PFSK-1 (cell line): Measurements from ENCODE around the gene GDPD4.

Experiments used
- FOXP2 ChIP-seq: optimal IDR thresholded peaks from 2 replicates; pipeline ENCODE3; 2011; ENCODE audit warnings: borderline replicate concordance, control low read depth, inconsistent platforms; ENCODE audit not compliant: insufficient read depth; ENCODE audit errors: extremely low read length, extremely low read depth
- POLR2AphosphoS5 ChIP-seq: IDR thresholded peaks from 2 replicates; pipeline ENCODE4 v1.6.1; 2012; ENCODE audit warnings: low read depth, mild to moderate bottlenecking, control low read depth, low read length, moderate library complexity
- SIN3A ChIP-seq: IDR thresholded peaks from 2 replicates; pipeline ENCODE4 v1.6.1; 2012; ENCODE audit warnings: mild to moderate bottlenecking, low read length, moderate library complexity, borderline replicate concordance; ENCODE audit not compliant: insufficient read depth
- TAF1 ChIP-seq: IDR thresholded peaks from 2 replicates; pipeline ENCODE4 v1.6.1; 2012; ENCODE audit warnings: low read length, control low read depth, borderline replicate concordance; ENCODE audit not compliant: insufficient read depth
- TF ChIP-seq, protein P1 (sequence below), 2 experiments: IDR thresholded peaks; 2 replicates each; pipeline versions ENCODE4 v1.6.1 to v1.8.0; 2011 to 2012; ENCODE audit warnings: low read depth in 2 of 2, low read length in 2 of 2, control low read depth in 1 of 2, inconsistent platforms in 1 of 2, mild to moderate bottlenecking in 1 of 2, moderate library complexity in 1 of 2; ENCODE audit not compliant: insufficient read depth in 1 of 2

Gene GDPD4

DNA sequence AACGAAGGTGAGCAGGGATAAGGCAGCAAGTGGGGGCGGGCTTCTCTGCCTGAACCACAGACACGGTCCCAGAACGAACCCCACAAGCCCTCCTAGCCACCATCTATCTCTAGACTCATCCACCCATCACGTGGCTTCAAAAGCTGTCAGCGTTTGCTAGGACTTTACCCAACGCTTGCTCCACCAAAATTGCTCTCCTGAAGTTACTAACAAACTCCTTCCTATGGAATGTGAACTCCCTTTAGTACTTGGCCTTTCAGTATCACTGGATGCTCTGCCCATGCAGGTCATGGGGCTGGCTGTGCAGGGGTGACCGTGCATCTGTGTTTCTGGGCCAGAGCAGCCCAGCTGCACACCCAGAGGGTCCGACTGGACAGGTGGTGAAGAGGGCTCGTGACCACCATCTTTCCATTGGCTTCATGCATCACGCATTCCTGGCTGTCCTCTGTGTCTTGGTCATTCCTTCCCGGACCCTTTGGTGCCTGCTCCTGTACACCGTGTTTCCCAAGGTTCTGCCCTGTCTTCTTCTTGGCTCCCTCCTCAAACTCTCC is 88.4 kb downstream of the GDPD4 start:
- TF ChIP-seq TAF1 (no peak), POLR2AphosphoS5 (no peak), SIN3A (no peak), FOXP2 (no peak)
- TF ChIP-seq, protein P1, sequence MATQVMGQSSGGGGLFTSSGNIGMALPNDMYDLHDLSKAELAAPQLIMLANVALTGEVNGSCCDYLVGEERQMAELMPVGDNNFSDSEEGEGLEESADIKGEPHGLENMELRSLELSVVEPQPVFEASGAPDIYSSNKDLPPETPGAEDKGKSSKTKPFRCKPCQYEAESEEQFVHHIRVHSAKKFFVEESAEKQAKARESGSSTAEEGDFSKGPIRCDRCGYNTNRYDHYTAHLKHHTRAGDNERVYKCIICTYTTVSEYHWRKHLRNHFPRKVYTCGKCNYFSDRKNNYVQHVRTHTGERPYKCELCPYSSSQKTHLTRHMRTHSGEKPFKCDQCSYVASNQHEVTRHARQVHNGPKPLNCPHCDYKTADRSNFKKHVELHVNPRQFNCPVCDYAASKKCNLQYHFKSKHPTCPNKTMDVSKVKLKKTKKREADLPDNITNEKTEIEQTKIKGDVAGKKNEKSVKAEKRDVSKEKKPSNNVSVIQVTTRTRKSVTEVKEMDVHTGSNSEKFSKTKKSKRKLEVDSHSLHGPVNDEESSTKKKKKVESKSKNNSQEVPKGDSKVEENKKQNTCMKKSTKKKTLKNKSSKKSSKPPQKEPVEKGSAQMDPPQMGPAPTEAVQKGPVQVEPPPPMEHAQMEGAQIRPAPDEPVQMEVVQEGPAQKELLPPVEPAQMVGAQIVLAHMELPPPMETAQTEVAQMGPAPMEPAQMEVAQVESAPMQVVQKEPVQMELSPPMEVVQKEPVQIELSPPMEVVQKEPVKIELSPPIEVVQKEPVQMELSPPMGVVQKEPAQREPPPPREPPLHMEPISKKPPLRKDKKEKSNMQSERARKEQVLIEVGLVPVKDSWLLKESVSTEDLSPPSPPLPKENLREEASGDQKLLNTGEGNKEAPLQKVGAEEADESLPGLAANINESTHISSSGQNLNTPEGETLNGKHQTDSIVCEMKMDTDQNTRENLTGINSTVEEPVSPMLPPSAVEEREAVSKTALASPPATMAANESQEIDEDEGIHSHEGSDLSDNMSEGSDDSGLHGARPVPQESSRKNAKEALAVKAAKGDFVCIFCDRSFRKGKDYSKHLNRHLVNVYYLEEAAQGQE (IDR thresholded peaks at IDR 0.05; ENCODE audit: insufficient read depth in 1 of 2, low read depth in 2 of 2, low read length in 2 of 2) = no peak

DNA sequence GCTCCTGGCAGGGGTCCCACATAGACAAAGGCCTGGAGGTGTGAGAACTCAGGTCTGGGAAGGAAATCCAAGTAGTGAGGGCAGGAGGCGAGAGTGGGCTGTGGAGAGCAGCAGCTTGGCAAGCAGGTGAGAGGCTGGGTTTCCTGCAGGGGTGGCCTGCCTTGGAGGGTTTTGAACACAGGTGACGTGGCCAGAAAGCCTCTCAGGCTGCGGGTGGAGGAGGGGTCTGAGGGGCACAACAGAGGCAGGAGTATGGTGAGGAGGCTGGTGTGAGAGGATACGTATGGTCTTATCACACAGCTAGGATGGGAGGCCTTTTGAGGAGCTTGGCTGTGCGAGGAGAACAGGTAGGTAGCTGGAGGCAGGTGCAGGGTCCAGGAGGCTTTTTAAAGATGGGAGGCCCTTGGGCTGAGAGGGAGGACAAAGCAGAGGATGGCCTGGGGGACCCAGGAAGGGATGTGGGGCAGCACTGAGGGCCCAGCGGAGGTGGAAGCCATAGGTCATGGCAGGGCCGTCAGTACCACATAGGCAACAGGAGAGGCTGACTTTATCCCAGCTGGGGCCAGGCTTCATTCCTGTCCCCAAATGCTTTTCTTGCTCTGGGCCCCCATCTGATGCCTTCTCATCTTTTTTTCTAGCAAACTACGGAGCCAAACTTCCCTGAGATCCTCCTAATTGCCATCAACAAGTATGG is 89.0 kb downstream of the GDPD4 start:
- no peak for TF ChIP-seq POLR2AphosphoS5
- TF ChIP-seq, protein P1 (IDR thresholded peaks at IDR 0.05; ENCODE audit: insufficient read depth in 1 of 2, low read depth in 2 of 2, low read length in 2 of 2) = no peak
- TF ChIP-seq TAF1 = no peak
- no peak for TF ChIP-seq FOXP2
- TF ChIP-seq SIN3A = no peak

DNA sequence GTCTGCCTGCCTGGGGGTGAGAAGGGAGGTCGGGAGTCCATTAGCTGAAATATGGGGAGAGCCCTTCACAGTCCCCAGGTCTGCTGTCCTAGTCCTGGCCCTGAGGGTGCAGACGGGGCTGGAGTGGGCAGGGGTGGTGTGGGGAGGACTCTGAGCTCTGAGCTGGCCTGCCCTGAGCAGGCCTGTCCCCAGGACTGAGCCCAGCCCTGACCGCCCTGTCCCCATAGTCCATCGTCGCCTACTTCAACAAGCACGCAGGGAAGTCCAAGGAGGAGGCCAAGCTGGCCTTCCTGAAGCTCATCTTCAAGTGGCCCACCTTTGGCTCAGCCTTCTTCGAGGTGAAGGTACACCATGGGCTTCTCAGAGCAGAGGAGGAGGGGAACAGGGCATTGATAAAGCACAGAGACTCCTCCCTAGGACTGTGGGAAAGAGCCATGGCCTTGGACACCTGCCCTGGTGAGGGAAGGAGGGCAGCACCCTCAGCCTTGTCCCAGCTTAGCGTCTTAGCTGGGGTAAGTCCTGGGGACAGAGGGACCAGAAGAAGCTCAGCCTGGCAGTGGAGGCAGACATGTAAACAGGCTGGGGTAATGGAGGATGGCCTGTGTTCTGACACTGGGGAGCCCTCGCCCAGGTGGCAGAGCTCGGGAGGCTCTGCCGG is 89.8 kb downstream of the GDPD4 start:
- TF ChIP-seq SIN3A (no peak), POLR2AphosphoS5 (no peak), FOXP2 (no peak), TAF1 (no peak)
- TF ChIP-seq, protein P1 (IDR thresholded peaks at IDR 0.05; ENCODE audit: insufficient read depth in 1 of 2, low read depth in 2 of 2, low read length in 2 of 2) = no peak

- TF ChIP-seq FOXP2 (no peak), POLR2AphosphoS5 (no peak), TAF1 (no peak), SIN3A (no peak)
- TF ChIP-seq, protein P1 (IDR thresholded peaks at IDR 0.05; ENCODE audit: insufficient read depth in 1 of 2, low read depth in 2 of 2, low read length in 2 of 2) = no peak
Measured at GRCh38 chr11:77211040-77211451, 90.4 kb downstream of the GDPD4 start.
